ENCODE results near the gene KRT39. TPM values are rescaled to one million over a fixed set of nuclear protein-coding genes. Genes with fewer than 3 reads are reported as not detected.

The KRT39 gene
- total and polyA plus RNA-seq, 2 experiments from 2014 or later, result not detected

GRCh38 chr17:40951011-40951622 is 15.6 kb downstream of the KRT39 start:
- H3K4me3 Mint-ChIP-seq, result no peak overlapping the region
- ATAC-seq (no peak), DNase-seq (ENCODE audit: low spot score) (no peak)
- H3K27ac ChIP-seq (ENCODE audit: low read depth), result no peak overlapping the region
- no peaks in the 10 kb centered on the region for H3K79me2 ChIP-seq (replicated peaks; ENCODE audit: insufficient read depth)
- no peak overlapping the region for H3K4me2 ChIP-seq
- H3K9me2 ChIP-seq (ENCODE audit: insufficient read depth), result peaks cover 7% of the 10 kb centered on the region
- no peak overlapping the region for H3K27ac Mint-ChIP-seq
- no peaks in the 10 kb centered on the region for H4K20me1 ChIP-seq (replicated peaks; ENCODE audit: insufficient read depth)
- H3K4me1 ChIP-seq (ENCODE audit: insufficient read depth), result no peaks in the 10 kb centered on the region
- no peaks in the 10 kb centered on the region; the same call in 2 of the 3 replicates for H3K9me3 Mint-ChIP-seq
- TF ChIP-seq ETS1 (IDR thresholded peaks at IDR 0.05) (no peak), CREB1 (CRISPR knock-in tag; IDR thresholded peaks at IDR 0.05; ENCODE audit: low read depth) (no peak), JUNB (IDR thresholded peaks at IDR 0.05; ENCODE audit: unreplicated experiment) (no peak)
- H3K4me3 ChIP-seq, result no peak overlapping the region
- H3K36me3 Mint-ChIP-seq (ENCODE audit: low read depth), result no peaks in the 10 kb centered on the region
- H2AFZ ChIP-seq, result no peak overlapping the region
- H3K36me3 ChIP-seq (ENCODE audit: insufficient read depth), result no peaks in the 10 kb centered on the region
- H3K27me3 ChIP-seq (ENCODE audit: insufficient read depth), result no peaks in the 10 kb centered on the region
- no peaks in the 10 kb centered on the region; the same call in 2 of the 3 replicates for H3K4me1 Mint-ChIP-seq
- H3F3A ChIP-seq (replicated peaks; ENCODE audit: low read depth), result no peaks in the 10 kb centered on the region
- H3K27me3 Mint-ChIP-seq (ENCODE audit: insufficient read depth, low read depth, poor library complexity), result peaks cover 4% of the 10 kb centered on the region

GRCh38 chr17:40950176-40950575 is 16.6 kb downstream of the KRT39 start:
- Histone ChIP-seq H3K4me3 (no peak overlapping the region), H3K4me1 (ENCODE audit: insufficient read depth) (no peaks in the 10 kb centered on the region), H3K79me2 (replicated peaks; ENCODE audit: insufficient read depth) (no peaks in the 10 kb centered on the region), H4K20me1 (replicated peaks; ENCODE audit: insufficient read depth) (no peaks in the 10 kb centered on the region), H2AFZ (no peak overlapping the region), H3K9me2 (ENCODE audit: insufficient read depth) (peaks cover 7% of the 10 kb centered on the region), H3K27ac (ENCODE audit: low read depth) (no peak overlapping the region), H3K27me3 (ENCODE audit: insufficient read depth) (no peaks in the 10 kb centered on the region), H3K4me2 (no peak overlapping the region), H3F3A (replicated peaks; ENCODE audit: low read depth) (no peaks in the 10 kb centered on the region), H3K36me3 (ENCODE audit: insufficient read depth) (no peaks in the 10 kb centered on the region)
- Mint-ChIP-seq H3K27ac (no peak overlapping the region), H3K9me3 (no peaks in the 10 kb centered on the region; the same call in 2 of the 3 replicates), H3K4me1 (no peaks in the 10 kb centered on the region), H3K27me3 (ENCODE audit: insufficient read depth, low read depth, poor library complexity) (peaks cover 5% of the 10 kb centered on the region), H3K36me3 (ENCODE audit: low read depth) (no peaks in the 10 kb centered on the region), H3K4me3 (no peak overlapping the region)
- ATAC-seq (no peak), DNase-seq (ENCODE audit: low spot score) (no peak)
- TF ChIP-seq CTCF (conservative IDR thresholded peaks at IDR 0.05; ENCODE audit: low read depth in 2 of 2) (no peak), ETS1 (IDR thresholded peaks at IDR 0.05) (no peak), ZNF462 (CRISPR knock-in tag; IDR thresholded peaks at IDR 0.05) (no peak), JUNB (IDR thresholded peaks at IDR 0.05; ENCODE audit: unreplicated experiment) (no peak), STAT1 (IDR thresholded peaks at IDR 0.05; ENCODE audit: unreplicated experiment) (no peak), EZH2phosphoT487 (IDR thresholded peaks at IDR 0.05; ENCODE audit: unreplicated experiment) (no peak)

All from GM23338 (cell line).